ENCODE data around the gene GSTO1. TPM values are rescaled to one million over a fixed set of nuclear protein-coding genes. Genes with fewer than 3 reads are reported as not detected.

The GSTO1 gene
- polyA plus RNA-seq, 1 experiment, result 227 TPM

GRCh38 chr10:104311184-104311720 is 56.6 kb downstream of the GSTO1 start:
- Histone ChIP-seq H3K27ac (ENCODE audit: low read depth, low read length) (peak overlapping the region; percentile 11), H3K27me3 (ENCODE audit: control insufficient read depth, insufficient read depth, low read length) (no peaks in the 10 kb centered on the region), H3K4me3 (ENCODE audit: low read depth, low read length) (no peak overlapping the region), H3K9me3 (ENCODE audit: control insufficient read depth, insufficient read depth, low read length) (no peaks in the 10 kb centered on the region; the same call in 1 of the 2 replicates)
- TF ChIP-seq, protein P1, sequence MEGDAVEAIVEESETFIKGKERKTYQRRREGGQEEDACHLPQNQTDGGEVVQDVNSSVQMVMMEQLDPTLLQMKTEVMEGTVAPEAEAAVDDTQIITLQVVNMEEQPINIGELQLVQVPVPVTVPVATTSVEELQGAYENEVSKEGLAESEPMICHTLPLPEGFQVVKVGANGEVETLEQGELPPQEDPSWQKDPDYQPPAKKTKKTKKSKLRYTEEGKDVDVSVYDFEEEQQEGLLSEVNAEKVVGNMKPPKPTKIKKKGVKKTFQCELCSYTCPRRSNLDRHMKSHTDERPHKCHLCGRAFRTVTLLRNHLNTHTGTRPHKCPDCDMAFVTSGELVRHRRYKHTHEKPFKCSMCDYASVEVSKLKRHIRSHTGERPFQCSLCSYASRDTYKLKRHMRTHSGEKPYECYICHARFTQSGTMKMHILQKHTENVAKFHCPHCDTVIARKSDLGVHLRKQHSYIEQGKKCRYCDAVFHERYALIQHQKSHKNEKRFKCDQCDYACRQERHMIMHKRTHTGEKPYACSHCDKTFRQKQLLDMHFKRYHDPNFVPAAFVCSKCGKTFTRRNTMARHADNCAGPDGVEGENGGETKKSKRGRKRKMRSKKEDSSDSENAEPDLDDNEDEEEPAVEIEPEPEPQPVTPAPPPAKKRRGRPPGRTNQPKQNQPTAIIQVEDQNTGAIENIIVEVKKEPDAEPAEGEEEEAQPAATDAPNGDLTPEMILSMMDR (IDR thresholded peaks at IDR 0.05; ENCODE audit: low read depth, low read length), result no peak
- DNase-seq (ENCODE audit: low read depth, low spot score), result no peak
- ChIA-PET POLR2A (interaction anchor here (0.6 kb wide), 1 partner anchor 42 kb away, joined by 3 read pairs; no protein-coding TSS in a partner anchor), CTCF (interaction anchor here (1.0 to 5.3 kb wide), 6 partner anchors 12 to 42 kb away, joined by 4 to 38 read pairs (median 6); partner anchors contain the start of gene CFAP58)

- no peaks in the 10 kb centered on the region; the same call in 1 of the 2 replicates for H3K9me3 ChIP-seq (ENCODE audit: control insufficient read depth, insufficient read depth, low read length)
- CTCF ChIA-PET, result interaction anchor here (1.4 to 6.0 kb wide), 5 partner anchors 9 to 36 kb away, joined by 5 to 49 read pairs (median 22); no protein-coding TSS in a partner anchor
- H3K4me3 ChIP-seq (ENCODE audit: low read depth, low read length), result no peak overlapping the region
- POLR2A ChIA-PET, result no interaction called here
- no peaks in the 10 kb centered on the region for H3K27me3 ChIP-seq (ENCODE audit: control insufficient read depth, insufficient read depth, low read length)
- no peak for DNase-seq (ENCODE audit: low read depth, low spot score)
- H3K27ac ChIP-seq (ENCODE audit: low read depth, low read length), result no peak overlapping the region
- TF ChIP-seq, protein P1 (IDR thresholded peaks at IDR 0.05; ENCODE audit: low read depth, low read length), result no peak
Observed at GRCh38 chr10:104314591-104315485, 60.1 kb downstream of the GSTO1 start.

- H3K4me3 ChIP-seq (ENCODE audit: low read depth, low read length), result no peak overlapping the region
- no peak overlapping the region for H3K27ac ChIP-seq (ENCODE audit: low read depth, low read length)
- H3K9me3 ChIP-seq (ENCODE audit: control insufficient read depth, insufficient read depth, low read length), result no peaks in the 10 kb centered on the region; the same call in 1 of the 2 replicates
- DNase-seq (ENCODE audit: low read depth, low spot score), result no peak
- no peaks in the 10 kb centered on the region for H3K27me3 ChIP-seq (ENCODE audit: control insufficient read depth, insufficient read depth, low read length)
- TF ChIP-seq, protein P1 (IDR thresholded peaks at IDR 0.05; ENCODE audit: low read depth, low read length), result no peak
- ChIA-PET CTCF (interaction anchor here (3.9 to 6.0 kb wide), 2 partner anchors 9 to 23 kb away, joined by 22 to 49 read pairs; no protein-coding TSS in a partner anchor), POLR2A (no interaction called here)
Observed at GRCh38 chr10:104315486-104315921, 60.8 kb downstream of the GSTO1 start.

DNA sequence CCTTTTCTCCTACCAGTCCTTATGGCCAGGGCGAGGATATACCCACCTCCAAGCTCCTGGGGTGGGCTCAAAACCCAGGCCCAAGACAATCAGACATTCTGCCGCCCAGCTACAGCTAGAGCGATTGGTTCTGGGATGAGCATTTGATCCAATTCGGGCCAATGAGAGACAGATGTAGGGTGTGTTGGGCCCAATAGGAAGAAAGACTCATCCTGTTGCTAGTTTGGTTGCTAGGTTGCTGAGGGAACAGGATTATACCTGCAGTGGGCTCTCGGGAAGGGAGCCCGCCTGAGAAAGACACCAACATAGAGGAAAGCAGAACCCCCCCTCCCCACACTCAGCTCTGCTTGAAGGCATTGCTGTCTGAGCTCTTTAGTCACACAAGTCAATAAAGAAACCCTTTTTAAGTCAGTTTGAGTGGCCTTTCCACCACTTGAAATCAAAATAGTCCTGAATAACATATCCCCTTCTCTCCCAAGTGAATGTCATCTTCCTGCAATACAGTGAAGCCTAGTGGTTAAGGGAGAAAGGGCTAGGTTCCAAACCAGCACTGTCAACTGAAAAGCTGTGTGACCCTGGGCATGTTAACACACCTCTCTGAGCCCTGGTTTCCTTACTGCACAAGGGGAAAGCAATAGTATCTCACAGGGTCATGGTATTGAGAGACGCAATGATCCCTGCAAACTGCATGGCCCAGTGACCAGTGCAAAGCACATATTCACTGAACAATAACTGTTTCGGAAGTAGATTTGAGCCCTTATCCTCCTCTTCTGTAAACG is 61.8 kb downstream of the GSTO1 start:
- Histone ChIP-seq H3K4me3 (ENCODE audit: low read depth, low read length) (no peak overlapping the region), H3K27me3 (ENCODE audit: control insufficient read depth, insufficient read depth, low read length) (no peaks in the 10 kb centered on the region), H3K9me3 (ENCODE audit: control insufficient read depth, insufficient read depth, low read length) (no peaks in the 10 kb centered on the region; the same call in 1 of the 2 replicates), H3K27ac (ENCODE audit: low read depth, low read length) (peak overlapping the region; percentile 73)
- ChIA-PET CTCF (interaction anchor here (1.4 to 6.0 kb wide), 3 partner anchors 10 to 42 kb away, joined by 7 to 49 read pairs (median 22); no protein-coding TSS in a partner anchor), POLR2A (interaction anchor here (0.9 to 1.2 kb wide), 3 partner anchors 13 to 22 kb away, joined by 3 to 5 read pairs (median 4); partner anchors contain the start of gene ITPRIP)
- no peak for DNase-seq (ENCODE audit: low read depth, low spot score)
- TF ChIP-seq, protein P1 (IDR thresholded peaks at IDR 0.05; ENCODE audit: low read depth, low read length), result no peak

Small RNA genes within 50 kb of the gene (small RNA-seq; reads per million reads assigned to genes)
- gene MIR4482 (ENCODE audit: insufficient read length, low read depth), result 0.81 reads per million
- gene MIR609 (ENCODE audit: insufficient read length, low read depth), result not detected

Other genes starting within 250 kb of the GSTO1 start
- gene COL17A1, start 169.0 kb upstream of the GSTO1 start, polyA plus RNA-seq (2011; rRNA removed), result not detected in 2 replicates
- gene SFR1, start 132.7 kb upstream of the GSTO1 start, polyA plus RNA-seq (2011; rRNA removed), result 2.6 and 3.9 TPM in 2 replicates
- 0.07 TPM in 1 of 2 replicates, not detected in the other for gene CFAP43, start 22.5 kb upstream of the GSTO1 start, polyA plus RNA-seq (2011; rRNA removed)
- gene GSTO2, start 14.3 kb downstream of the GSTO1 start, polyA plus RNA-seq (2011; rRNA removed), result 1.7 TPM in 2 replicates
- 18.8 and 22.9 TPM in 2 replicates for gene ITPRIP, start 83.6 kb downstream of the GSTO1 start, polyA plus RNA-seq (2011; rRNA removed)
- gene CFAP58, start 98.9 kb downstream of the GSTO1 start, polyA plus RNA-seq (2011; rRNA removed), result 0.35 and 0.51 TPM in 2 replicates

Data from AG04450 (cell line).